HG02642 (cell line): Measurements from ENCODE around the gene MYCL.
"Not testable (repeated sequence)": the region's sequence is repeated elsewhere in the genome, so short reads cannot be mapped to it uniquely, and the experiment has no call there.

Experiments used
- ATAC-seq: cut with Tn5 transposase; IDR thresholded peaks from one replicate; pipeline ENCODE4 v1.9.1; 2021; ENCODE audit warnings: mild to moderate bottlenecking; ENCODE audit not compliant: unreplicated experiment, poor library complexity

Gene MYCL

DNA sequence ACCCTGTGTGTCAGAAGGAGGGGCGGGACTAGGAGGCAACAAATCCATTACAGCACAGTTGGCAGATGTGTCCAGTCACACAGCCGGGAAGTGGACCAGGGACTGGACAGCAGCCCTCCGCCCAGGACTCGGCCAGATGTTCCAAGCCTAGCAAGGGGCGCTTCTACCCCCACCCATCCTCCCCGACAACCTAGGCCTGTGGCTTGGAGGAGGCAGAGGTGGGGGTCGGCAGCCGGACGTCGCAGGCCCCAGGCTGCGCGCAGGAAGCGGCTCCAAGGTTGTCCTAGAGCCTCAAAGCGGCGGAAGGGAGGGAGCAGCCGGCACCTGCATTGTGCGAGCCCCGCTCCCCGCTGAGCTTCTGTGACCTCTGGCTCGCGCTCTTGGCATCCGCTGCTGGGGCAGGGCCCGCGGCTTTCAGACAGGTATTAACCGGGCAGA, 20.6 kb upstream of the MYCL start:
- ATAC-seq = no peak

GRCh38 chr1:39919545-39919944, 17.8 kb upstream of the MYCL start:
- ATAC-seq = peak; percentile 64

DNA sequence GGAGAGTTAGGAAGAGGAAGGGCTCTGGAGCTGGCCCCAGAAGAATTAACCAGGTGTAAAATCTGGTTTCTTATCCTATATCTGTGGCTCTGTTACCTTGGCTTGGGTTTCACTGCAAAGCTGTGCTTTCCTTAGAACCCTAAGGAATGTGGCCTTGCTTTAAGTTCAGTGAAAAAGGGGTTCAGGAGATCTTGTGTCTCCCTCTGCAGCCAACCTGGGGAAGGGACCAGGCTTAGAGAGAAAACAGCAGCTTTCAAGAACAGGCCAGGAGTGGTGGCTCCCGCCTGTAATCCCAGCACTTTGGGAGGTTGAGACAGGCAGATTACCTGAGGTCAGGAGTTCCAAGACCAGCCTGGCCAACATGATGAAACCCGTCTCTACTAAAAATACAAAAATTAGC, 16.1 kb upstream of the MYCL start:
- ATAC-seq = no peak

GRCh38 chr1:39915499-39916129, 13.9 kb upstream of the MYCL start:
- no peak for ATAC-seq

- ATAC-seq = not testable (repeated sequence)
Observed at GRCh38 chr1:39913136-39913535, 11.4 kb upstream of the MYCL start.

- no peak for ATAC-seq
Observed at GRCh38 chr1:39910263-39910662, 8.5 kb upstream of the MYCL start.

DNA sequence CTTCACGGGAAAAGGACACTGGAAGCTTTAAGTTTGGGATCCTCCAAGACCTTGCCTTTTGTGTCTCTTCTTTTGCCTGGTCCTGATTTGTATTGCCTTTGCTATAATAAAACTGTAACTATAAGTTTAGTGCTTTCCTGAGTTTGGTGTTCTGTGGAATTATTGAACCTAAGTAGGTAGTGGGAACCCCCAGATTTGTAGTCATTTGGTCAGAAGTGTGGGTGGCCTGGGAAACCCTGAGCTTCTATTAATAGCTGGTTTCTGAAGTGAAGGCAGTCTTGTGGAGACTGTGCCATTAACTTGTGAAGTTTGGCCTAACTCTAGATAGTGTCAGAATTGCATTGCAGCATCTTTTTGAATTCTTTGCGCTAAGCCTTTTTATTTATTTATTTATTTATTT, 6.8 kb upstream of the MYCL start:
- no peak for ATAC-seq

GRCh38 chr1:39907528-39908453, 6.1 kb upstream of the MYCL start:
- no peak for ATAC-seq

DNA sequence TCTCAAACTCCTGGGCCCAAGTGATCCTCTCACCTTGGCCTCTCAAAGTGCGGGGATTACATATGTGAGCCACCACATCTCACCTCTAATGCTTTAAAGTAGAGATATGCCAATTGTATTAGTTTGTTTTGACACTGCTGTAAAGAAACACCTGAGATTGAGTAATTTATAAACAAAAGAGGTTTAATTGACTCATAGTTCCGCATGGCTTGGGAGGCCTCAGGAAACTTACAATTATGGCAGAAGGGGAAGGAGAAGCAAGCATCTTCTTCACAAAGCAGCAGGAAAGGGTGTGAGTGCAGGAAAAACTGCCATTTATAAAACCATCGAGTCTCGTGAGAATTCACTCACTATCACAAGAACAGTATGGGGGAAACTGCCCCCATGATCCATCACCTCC, 3.5 kb upstream of the MYCL start:
- ATAC-seq = no peak

DNA sequence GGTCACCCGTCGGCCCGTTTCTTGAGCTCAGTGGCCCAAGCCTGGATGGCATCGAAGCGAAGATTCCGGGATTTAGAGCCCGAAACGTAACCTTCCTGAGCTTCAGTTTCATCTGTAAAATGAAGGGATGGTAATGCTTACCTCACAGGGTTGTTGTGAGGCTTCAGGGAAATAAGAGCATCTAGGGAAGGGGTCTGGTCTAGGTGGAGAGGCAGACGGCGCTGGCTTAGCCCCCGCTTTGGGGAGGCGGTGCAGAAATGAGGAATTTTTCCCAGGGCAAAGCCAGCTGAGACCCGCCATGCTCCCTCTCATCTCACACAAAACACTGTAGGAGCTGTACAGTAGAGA, 717 bp upstream of the MYCL start:
- peak; percentile 8 for ATAC-seq

DNA sequence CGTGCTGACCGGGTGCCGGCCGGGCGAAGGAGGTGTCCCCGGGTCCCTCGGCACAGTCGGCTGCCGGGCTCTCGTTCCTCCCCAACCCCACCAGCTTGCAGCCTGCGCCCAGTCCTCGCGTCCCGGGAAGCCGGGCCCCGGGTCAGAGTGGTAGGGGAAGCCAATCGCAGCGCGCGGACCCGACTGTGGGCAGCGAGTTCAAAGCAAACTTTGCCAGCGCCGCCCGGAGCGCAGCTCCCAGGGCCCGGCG, 328 bp downstream of the MYCL start:
- ATAC-seq = peak; percentile 15

- ATAC-seq = peak; percentile 13
Observed at GRCh38 chr1:39900662-39901463, 854 bp downstream of the MYCL start.

DNA sequence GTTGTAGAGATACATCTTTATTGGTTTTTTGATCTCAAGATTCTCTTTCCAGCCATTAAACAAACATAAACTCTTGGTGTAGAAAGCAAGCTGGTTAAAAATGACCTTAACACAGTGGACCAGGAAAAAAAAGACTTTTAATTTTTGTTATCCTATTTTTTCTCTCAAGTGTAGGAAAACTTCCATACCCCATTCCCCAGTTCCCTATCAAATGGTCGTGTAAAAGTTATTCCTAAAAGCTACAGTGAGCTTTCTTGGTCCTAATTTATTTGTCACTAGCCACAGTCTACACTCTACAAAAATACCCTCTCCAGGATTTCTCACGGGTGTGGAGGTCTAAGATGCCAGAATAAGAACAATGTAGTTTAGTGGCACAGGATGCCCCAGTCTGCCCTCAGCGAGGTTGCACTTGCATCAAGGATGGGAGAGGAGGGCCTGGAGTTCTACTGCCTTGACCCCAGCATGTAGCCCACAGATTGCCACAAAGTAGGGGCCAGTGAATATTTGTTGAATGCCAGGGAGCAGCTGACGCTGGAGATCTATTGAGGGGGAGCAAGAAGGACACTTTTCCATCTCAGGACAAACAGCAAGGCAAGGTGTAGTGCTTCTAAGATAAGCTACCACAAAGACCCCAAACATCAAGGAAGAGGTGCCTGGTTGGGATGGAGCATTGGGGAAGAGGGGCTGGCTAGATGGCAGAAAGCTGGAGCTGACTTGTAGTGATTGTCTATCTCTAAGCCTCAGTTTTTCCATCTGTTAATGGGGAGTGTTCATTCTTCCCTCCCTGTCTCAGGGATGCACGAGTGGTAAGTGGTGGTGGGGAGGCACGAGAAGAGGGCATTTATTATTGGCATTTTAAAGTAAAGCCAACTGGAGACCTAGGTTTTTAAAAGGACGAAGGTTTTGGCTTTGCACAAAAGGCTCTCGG, 1.8 kb downstream of the MYCL start:
- ATAC-seq = no peak

GRCh38 chr1:39898648-39899603, 2.8 kb downstream of the MYCL start:
- ATAC-seq = no peak

- no peak for ATAC-seq
Observed at GRCh38 chr1:39898191-39898590, 3.5 kb downstream of the MYCL start.

DNA sequence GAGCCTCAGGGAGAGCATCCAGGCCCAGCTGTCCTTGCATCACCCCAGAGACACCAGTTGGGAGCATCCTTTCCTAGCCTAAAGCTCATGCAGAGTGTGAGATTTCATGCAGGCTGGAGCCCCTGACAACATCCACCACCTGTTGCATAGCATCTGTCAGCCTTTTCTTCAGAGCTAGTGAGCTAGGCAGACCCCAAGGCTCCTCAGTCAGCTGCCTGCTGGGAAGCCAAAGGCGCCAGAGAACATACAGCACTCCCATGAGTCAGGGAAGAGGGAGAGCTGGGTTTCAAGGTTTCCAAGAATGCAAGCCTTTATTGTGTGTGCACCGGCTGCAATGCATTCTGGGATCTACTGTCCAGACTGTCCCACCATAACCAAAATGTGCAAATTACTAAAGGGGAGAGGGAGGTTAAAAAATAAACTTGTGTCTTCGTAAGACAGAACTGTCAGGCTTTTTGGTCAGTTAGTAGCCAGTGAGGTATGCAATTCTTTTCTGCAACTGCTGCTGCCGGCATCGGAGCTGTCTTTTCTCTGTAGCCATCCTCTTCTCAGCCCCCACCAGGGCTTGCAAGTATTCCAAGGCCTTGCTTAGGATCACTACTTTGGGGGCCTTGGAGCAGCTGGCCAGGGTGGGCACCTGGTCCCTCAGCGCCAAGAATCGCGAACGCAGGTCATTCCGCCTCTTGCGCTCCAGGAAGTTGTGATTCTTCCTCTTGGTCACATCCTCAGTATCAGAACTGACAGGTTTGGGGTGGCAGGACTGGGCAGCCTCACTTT, 4.6 kb downstream of the MYCL start:
- no peak for ATAC-seq

DNA sequence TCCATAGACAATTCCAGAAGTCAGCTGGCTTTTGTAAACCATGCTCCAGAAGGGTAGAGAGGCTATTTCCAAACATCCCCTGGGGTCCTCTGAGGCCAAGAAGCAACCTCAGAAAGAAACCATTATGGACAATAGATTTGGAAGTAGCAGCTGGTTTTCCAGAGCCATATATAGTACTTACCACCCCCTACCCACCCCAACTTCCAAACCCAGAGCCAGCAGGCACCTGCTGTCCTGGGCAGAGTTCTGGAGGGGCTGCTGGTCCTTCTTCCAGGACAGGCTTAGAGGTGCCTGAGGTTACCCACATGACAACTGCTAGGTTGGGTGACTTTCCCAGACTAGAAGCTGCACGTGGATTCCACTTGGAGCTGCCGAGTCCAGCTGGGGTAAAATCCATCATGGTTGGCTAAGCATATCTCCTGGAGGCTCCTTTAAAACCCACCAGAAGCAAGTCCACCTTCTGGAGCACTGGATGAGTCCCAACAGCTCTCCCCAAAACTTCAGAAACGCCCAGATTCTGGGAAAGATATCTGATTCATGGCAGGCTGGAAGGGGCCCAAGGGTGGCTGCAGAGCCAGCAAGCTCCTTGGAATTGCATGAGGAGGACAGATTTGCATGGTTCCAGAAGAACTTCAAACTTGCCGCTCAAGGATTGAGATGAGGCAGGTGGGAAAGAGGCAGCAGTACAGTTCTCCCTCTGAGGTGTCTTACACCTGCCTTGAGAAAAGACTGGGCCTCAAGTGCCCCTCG, 5.8 kb downstream of the MYCL start:
- ATAC-seq = no peak
